Amniotic stem cell (primary cell): ENCODE data around the gene ADAMTS2.

Experiments used
- DNase-seq: peaks from one replicate; lab custom pipeline; 2025; lab: John Stamatoyannopoulos, UW

The ADAMTS2 gene

DNA sequence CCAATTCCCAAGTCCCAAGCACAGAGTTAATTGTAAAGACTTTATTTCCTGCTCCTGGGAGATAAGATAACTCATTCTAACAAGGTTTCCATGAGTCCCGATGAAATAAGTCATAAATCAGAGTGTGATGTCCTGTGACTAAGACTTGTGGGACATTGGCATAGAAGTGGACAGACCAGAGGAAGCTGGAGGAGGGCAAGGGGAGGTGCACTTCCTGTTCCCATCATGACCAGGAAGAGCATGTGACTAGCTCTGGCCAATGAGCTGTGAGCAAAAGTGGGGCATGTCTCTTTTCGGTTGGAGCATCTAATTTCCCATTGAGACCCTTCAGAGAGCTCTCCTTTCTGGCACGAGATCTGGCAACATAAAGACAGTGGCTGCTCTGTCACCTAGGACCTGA is 184.7 kb downstream of the ADAMTS2 start:
- DNase-seq = no peak

- DNase-seq = no peak
These were observed 186.7 kb downstream of the ADAMTS2 start for GRCh38 chr5:179158556-179158955.

DNA sequence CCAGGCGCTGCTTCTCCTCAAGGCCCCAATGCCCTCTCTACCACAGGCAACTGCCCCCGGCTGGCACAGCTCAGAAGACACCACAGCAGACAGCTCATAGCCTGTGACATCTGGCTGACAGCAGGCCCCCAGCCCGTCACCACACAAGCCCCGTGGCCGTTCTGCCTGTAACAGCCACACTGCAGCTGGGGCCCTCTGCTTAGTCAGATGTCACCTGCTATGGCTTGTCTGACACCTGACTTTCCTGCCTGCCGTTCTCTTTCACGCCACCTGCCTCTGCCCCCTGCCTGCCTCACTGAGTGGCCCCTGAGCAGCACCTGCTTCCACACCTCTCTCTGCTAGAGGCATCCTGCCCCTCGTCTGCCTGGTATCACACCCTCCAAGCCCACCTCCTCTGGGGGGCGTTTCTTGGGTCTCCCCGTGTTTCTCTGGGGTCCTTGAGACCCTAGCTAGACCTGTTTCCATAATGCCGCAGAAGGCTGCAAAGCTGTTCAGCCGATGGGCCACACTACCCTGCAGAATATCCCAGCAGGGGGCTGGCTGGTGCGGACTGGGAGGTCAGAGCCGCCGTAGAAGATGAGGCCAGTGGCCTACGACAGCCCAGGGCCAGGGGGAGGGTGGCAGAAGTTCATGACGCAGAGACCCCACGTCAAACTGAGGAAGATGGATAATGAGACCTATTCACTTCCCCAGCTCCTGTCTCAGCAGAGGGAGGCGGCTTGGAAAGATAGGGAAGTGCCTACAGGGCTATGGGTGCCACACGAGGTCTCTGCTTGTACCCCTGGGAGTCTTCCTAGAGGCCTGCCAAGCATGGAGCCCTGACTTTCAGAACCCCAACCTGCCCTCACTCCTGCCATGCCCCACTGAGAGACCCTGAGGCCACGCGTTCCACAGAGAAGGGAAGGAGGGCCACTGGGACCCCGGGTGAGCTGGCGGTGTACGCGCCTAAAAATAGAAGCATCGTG is 190.0 kb downstream of the ADAMTS2 start:
- no peak for DNase-seq

- no peak for DNase-seq
These were observed 190.8 kb downstream of the ADAMTS2 start for GRCh38 chr5:179154346-179154990.

GRCh38 chr5:179153921-179154345 is 191.3 kb downstream of the ADAMTS2 start:
- DNase-seq = no peak

DNA sequence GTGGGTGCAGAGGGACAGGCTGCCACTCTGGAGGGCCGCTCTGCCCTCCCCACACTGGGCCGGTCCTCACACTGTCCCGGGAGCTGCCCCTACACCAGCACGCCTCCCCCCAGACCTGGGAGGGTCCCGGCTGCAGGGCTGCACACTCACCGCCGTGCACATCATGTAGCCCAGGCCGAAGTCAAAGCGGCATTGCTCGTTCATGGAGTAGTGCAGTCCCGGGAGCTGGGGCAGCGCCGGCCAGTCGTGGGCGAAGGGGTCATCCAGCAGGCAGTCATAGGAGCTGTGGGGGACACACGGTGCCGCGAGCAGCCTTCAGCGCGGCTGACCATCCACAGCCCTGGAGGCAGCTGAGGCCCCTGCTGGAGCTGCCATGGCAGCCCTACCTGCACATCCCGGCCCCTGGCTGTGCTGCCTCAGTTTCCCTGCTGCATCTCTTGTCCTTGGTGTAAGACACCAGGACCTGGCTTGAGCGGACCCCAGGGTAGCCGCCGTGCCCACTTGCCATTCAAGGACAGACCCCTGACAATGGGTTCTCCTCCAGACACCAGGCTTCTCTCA is 191.8 kb downstream of the ADAMTS2 start:
- no peak for DNase-seq

- DNase-seq = no peak
These were observed 192.3 kb downstream of the ADAMTS2 start for GRCh38 chr5:179152941-179153340.

DNA sequence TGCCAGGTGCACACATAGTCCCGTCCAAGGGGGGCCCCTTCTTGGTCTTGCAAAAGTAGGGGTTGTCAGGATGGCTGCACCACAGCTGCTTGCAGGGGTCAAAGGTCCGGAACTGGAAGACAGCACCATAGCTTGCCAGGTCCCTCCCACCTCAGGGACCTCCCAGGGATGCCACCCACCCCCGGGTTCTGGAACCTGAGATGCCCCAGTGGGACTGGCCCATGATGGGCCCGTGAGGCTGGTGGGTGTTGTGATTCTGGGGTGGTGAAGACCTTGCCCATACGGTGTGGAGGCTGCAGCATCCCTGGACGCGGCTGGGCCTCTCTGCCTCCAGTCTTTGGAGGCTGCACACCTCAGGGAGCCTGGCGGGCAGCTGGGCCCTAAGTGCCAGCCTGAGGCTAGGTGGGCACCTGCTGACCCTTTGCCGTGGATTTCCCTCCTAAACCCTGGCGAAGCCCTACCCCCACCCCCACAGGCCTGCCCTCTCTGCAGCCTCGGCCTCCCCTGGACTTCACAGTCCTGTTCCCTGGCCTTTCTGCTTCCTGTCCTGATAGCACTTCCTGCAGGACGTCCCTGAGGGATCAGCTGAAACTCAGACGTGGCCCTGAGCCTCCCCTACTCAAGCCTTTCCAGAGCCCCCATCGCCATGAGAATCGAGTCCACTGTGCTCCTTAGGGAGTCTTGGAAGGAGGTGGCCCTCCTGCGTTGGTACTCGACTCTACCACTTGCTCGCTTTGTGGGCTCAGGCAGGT is 192.9 kb downstream of the ADAMTS2 start:
- no peak for DNase-seq

DNA sequence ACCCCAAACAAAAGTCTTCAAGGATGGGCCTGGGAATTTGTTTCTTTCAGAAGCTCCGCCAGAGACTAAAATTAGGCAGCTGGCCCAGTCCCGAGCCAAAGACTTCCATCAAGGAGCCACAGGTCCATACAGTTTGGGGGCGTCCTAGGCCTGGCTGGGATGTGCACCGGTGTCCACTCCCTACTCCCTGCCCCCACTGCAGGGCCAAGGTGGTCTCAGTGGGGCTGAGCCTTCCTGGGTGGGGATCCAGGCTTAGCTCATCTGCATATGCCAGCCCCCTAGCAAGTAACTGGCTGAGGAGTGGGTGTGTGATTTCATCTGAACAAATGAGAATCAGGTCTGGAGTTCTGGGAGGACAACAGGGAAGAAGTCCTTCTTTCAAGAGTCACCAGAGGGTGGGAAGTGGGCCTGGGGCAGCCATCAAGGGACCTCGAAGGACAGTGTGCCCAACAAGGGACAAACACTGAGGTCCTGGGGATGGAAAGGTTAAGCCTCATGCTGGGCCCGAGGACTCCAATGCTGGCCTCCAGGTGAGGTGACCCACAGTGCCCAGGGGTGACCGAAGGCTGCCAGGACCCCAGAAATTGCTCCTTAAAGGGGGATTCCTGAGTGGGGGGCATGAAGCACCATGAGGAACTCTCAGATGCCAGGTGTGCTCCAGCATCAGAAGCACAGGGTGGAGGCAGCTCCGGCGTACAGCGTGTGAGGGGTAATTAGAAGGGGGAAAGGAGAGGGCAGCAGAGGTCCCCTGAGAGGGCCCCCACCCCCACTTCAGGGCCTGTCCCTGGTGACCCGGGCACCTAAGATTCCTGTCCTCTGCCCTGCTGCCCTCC is 193.8 kb downstream of the ADAMTS2 start:
- no peak for DNase-seq

DNA sequence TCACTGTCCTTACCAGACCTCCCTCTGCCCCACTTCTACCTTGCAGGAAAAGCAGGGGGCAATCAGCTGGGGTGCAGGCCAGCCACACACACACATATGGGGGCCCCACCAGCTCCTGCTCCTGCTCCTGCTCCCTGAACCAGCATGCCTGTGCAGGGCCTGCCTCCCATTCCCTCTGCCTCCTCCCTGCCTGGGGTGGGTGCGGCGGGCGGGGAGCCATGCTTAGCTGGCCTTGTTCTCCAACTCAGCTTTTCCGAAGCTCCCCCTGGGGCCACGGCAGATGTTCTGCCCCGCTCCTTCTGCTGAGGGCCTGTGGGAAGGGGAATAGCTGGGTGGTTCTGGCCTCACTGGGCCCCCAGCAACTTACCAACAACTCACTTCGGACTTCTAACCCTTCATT is 195.2 kb downstream of the ADAMTS2 start:
- no peak for DNase-seq

DNA sequence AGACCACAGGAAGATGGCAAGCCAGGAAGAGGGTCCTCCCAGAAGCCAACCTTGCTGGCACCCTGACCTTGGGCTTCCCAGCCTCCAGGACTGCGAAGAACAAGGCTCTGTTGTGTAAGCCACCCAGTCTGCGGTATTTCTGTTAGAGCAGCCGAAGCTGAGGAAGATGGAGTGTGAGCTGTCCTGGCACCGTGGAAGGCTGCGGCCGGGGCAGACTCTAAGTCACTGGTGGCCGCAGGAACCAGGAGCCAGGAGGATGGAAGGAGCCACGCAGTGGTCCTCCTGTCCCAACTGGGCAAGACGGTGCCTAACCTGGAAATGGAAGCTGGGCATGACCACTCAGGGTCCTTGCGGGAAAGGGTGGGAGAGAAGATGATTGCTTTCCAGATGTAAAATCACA is 196.0 kb downstream of the ADAMTS2 start:
- no peak for DNase-seq

DNA sequence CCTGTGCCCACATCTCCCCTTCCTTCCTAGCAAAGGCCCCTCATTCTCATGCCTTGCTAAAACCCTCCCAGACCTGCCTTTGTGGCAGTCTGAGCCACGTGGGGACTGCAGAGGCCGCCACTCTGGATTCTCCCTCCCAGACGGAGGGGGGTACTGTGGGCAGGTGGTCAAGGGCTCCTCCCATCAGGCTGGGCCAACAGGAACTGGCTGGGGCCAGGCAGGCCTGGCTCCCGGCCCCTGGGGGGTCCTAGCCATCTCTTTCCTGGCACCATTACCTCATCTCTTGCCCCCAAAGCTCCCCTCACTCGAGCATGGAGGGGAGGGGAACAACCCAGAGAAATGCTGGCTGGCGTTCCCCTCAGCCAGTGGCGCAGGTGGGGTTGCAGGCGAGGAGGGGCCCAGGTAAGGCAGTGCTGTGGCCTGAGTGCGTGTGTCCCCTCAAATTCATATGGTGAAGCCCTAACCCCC is 196.5 kb downstream of the ADAMTS2 start:
- no peak for DNase-seq

DNA sequence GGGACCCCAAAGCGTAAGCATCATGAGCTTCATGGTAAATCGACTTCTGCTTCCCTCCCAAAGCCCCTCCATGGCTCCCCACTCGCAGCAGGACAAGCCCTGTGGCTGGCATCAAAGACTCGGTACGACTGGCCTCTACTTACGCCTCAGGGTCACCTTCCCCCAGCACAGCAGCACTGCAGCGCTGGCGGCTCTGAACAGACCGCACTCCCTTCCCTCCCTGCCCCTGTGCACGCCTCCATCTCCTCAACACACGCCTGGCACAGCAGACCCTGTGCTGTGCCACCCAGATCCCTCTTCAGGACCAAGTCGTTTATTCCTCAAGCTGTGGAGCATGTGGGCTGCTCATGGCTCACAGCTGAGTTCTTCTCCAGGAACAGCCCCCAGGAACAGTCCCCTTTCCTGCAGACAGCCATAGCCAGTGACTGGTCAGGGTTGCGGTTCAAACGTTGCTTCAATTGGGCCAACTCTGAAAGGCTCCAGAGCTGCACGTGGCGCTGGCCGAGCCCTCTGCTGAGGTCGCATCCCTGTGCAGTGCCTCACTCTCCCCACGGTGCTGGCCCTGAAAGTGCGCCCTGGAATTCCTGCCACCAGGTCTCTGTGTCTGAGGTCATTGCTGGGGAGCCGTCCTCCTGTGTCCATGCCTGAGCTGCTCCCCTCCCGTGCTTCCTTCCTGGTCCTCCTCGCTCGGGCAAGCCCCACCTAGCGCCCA is 197.1 kb downstream of the ADAMTS2 start:
- DNase-seq = no peak

DNA sequence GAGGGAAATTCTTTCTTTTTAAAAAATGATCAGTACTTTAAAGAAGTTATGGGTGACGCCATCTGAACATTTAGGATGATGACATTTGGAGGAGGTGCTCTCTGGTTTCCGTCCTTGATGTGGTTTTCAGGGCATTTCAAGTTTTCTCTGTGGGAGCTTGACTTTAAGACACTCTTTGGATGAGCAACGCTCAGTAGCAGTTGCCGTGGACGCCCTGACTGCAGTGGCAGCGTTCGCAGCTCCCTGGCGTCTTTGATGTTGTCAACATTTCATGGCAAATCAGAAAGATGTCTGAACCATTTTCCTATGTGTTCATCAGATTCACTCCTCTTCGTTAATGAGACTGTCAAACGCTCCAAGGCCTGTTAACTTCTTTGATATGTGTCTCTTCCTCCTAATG is 199.0 kb downstream of the ADAMTS2 start:
- no peak for DNase-seq

DNA sequence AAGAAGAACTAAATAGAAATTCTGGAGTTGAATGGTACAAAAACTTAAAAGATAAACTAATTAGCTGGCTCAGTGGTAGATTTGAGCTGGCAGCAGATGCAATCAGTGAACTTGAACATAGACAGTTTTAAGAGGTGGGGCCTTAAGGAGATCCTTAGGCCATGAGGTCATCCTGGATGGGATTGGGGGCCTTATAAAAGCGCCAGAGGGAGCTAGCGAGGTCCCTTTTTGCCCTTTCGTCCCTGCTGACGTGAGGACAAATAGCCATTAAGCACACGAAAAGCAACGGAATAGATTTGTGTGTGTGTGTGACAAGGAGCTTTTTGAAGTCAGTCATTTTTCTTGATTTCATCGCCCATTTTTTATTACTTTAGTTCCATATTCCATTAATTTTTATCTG is 201.8 kb downstream of the ADAMTS2 start:
- DNase-seq = no peak

DNA sequence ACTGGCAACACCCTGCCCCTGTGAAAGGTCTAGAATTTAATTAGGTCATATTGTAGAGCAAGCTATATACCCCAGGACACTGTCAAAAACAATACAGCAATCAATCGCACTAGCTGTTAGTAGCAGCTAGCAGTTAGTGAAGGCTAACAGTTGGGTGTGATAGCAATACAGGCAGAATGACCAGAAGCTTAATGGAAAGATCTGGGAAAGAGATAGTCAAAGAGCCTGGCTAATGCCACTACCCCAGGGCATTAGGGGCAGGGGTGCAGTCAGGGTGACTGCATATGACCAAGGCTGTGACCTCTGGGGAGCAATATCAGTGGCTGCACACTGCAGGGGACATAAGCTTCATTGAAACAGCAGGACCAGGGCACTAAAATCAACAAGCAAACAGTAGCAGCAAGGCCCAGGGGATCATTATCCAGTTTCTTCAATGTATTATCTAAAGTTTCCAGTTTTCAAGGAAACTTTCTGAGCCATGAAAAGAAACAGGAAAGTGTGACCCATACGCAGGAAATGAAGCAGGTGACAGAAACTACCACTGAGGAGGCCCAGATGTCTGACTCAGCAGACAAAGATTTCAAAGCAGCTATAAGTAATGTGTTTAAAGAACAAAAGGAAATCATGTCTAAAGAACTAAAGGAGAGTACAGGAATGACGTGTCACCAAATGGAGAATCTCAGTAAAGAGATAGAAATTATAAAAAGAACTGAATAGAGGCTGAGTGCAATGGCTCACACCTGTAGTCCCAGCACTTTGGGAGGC is 202.6 kb downstream of the ADAMTS2 start:
- no peak for DNase-seq

DNA sequence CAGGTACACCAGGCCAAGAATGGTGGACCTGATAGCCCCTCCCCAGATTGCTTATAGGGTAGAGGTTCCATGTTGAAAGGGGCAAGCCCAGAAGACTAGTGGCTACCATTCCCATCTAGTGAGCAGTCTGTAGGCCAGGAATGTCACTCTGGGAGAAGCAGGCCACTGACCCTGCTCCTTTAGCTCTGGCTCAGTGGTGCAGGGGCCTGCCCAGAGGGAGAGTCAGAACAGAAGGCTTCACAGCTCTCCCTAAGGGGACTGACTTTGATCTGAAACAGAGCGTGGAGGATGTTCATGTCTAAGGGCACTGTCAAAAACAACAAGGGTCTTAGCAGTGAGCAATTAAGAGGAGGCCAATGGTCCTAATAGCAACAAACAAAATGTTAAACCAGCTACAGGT is 203.4 kb downstream of the ADAMTS2 start:
- DNase-seq = no peak

- no peak for DNase-seq
These were observed 205.0 kb downstream of the ADAMTS2 start for GRCh38 chr5:179140293-179140692.

DNA sequence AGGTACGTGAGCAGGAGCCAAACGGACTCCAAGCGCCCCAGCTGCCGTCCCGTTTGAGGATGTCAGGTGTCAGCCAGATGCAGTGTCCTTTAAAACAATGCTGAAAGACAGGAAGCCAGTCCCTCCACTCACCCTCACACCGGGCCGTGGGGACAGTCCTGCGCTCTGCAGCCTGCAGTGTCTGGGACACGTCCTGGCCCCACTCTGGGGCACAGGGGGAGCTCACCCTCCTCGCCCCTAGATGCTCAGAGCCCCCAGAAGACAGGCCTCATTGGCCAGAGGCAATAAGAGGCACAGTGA is 205.4 kb downstream of the ADAMTS2 start:
- DNase-seq = no peak
